ENCODE data around the gene PROKR1.

DNA sequence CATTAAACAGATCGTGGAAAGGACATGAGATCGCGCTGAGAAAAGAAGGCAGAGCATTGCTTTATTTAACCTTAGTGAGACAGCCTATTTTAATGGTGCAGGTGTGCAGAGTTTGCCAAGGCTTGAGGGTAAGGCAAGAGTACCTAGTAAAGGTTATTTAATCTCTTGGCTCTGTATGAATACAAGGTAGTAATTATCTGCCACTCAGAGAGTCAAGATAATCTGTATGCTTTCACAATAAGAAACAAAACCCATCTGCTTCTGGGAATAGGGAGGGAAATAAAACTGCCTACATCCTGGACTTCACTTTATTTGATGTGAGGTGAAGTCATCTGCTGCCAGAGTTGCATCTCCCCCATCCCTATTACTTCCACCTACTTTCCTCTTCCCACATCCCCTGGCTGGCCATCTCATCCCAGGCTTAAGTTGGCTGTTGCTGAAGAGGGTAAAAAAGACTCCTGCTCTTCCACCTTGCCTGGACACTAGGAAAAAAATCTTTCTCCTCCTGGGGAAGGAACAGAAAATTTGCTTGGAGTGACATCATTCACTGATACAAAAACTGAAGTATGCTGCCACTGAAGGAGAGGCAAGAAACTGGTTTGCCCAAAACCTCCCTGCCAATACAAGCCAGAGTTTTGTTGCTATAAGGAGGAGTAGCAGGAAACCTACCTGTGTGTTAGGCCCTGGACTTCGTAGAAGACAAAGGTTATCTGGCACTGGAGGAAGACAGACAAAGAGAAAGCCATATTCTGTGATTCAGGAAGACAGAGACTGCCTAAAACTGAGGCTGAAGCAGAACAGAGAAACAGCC is 55.4 kb downstream of the PROKR1 start:
- TF ChIP-seq, protein P1, sequence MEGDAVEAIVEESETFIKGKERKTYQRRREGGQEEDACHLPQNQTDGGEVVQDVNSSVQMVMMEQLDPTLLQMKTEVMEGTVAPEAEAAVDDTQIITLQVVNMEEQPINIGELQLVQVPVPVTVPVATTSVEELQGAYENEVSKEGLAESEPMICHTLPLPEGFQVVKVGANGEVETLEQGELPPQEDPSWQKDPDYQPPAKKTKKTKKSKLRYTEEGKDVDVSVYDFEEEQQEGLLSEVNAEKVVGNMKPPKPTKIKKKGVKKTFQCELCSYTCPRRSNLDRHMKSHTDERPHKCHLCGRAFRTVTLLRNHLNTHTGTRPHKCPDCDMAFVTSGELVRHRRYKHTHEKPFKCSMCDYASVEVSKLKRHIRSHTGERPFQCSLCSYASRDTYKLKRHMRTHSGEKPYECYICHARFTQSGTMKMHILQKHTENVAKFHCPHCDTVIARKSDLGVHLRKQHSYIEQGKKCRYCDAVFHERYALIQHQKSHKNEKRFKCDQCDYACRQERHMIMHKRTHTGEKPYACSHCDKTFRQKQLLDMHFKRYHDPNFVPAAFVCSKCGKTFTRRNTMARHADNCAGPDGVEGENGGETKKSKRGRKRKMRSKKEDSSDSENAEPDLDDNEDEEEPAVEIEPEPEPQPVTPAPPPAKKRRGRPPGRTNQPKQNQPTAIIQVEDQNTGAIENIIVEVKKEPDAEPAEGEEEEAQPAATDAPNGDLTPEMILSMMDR (IDR thresholded peaks at IDR 0.05), result no peak
- TF ChIP-seq POLR2A (IDR thresholded peaks at IDR 0.05), result no peak
